HG02981 (cell line): ENCODE results near the gene GOLIM4.
"Not testable (repeated sequence)": the region's sequence is repeated elsewhere in the genome, so short reads cannot be mapped to it uniquely, and the experiment has no call there.

Experiments
- ATAC-seq: cut with Tn5 transposase; IDR thresholded peaks from one replicate; pipeline ENCODE4 v1.9.1; 2021; ENCODE audit warnings: mild to moderate bottlenecking, moderate library complexity; ENCODE audit not compliant: unreplicated experiment

GOLIM4 gene

GRCh38 chr3:168080499-168081170 lies 15.1 kb downstream of the GOLIM4 start:
- ATAC-seq = no peak

- no peak for ATAC-seq
Measured at GRCh38 chr3:168080022-168080421, 15.7 kb downstream of the GOLIM4 start.

GRCh38 chr3:168077091-168077490 lies 18.6 kb downstream of the GOLIM4 start:
- ATAC-seq = no peak

GRCh38 chr3:168073842-168074605 lies 21.7 kb downstream of the GOLIM4 start:
- ATAC-seq = no peak

- no peak for ATAC-seq
Measured at GRCh38 chr3:168072323-168072650, 23.4 kb downstream of the GOLIM4 start.

GRCh38 chr3:168071591-168072322 lies 24.0 kb downstream of the GOLIM4 start:
- no peak for ATAC-seq

- no peak for ATAC-seq
Measured at GRCh38 chr3:168070919-168071318, 24.8 kb downstream of the GOLIM4 start.

- ATAC-seq = no peak
Measured at GRCh38 chr3:168068346-168068745, 27.4 kb downstream of the GOLIM4 start.

- ATAC-seq = no peak
Measured at GRCh38 chr3:168066882-168067281, 28.8 kb downstream of the GOLIM4 start.

- ATAC-seq = no peak
Measured at GRCh38 chr3:168065569-168065968, 30.2 kb downstream of the GOLIM4 start.

- no peak for ATAC-seq
Measured at GRCh38 chr3:168063122-168063521, 32.6 kb downstream of the GOLIM4 start.

- no peak for ATAC-seq
Measured at GRCh38 chr3:168062679-168063078, 33.0 kb downstream of the GOLIM4 start.

- peak; percentile 91 for ATAC-seq
Measured at GRCh38 chr3:168061332-168061996, 34.3 kb downstream of the GOLIM4 start.

GRCh38 chr3:168060317-168060716 lies 35.4 kb downstream of the GOLIM4 start:
- no peak for ATAC-seq

- ATAC-seq = no peak
Measured at GRCh38 chr3:168058481-168058880, 37.2 kb downstream of the GOLIM4 start.

- ATAC-seq = not testable (repeated sequence)
Measured at GRCh38 chr3:168056398-168057230, 39.1 kb downstream of the GOLIM4 start.

- no peak for ATAC-seq
Measured at GRCh38 chr3:168054447-168054846, 41.3 kb downstream of the GOLIM4 start.

GRCh38 chr3:168053115-168053514 lies 42.6 kb downstream of the GOLIM4 start:
- ATAC-seq = no peak

GRCh38 chr3:168052515-168052914 lies 43.2 kb downstream of the GOLIM4 start:
- ATAC-seq = no peak
